HL-60 (cell line): ENCODE data around the gene SERPINE2.
A peak's percentile ranks its signal among the peaks of the same experiment; 100 is the strongest.

ENCODE experiments used
- DNase-seq, 2 experiments: peaks; one replicate each; pipeline ENCODE4 v3.0.0-alpha.2; 2010 to 2020; ENCODE audit warnings: low read depth in 1 of 2, low spot score in 1 of 2
- H3K27ac ChIP-seq: fragments of 250-450 bp; sonication (Bioruptor Pico); replicated peaks from 2 replicates; pipeline ENCODE4 v1.5.1; 2020; ENCODE audit warnings: mild to moderate bottlenecking, moderate library complexity
- H3K27me3 ChIP-seq: fragments of 250-450 bp; sonication (Bioruptor Pico); 2 replicates; pipeline ENCODE4 v1.5.1; 2021; ENCODE audit warnings: mild to moderate bottlenecking, moderate library complexity; ENCODE audit not compliant: insufficient read depth, poor library complexity, severe bottlenecking
- H3K4me3 ChIP-seq: replicated peaks from 2 replicates; pipeline ENCODE4 v1.5.1; 2011; ENCODE audit warnings: mild to moderate bottlenecking, control low read depth, low read length; ENCODE audit not compliant: insufficient read depth
- GABPA ChIP-seq: IDR thresholded peaks from 2 replicates; pipeline ENCODE4 v1.6.1; 2012; ENCODE audit warnings: low read depth
- POLR2AphosphoS5 ChIP-seq: IDR thresholded peaks from 2 replicates; pipeline ENCODE4 v1.6.1; 2012; ENCODE audit warnings: low read depth
- SPI1 ChIP-seq: IDR thresholded peaks from 2 replicates; pipeline ENCODE4 v1.6.1; 2012; ENCODE audit warnings: low read depth, mild to moderate bottlenecking, borderline replicate concordance
- TF ChIP-seq, protein P1 (sequence below): IDR thresholded peaks from one replicate; pipeline ENCODE4 v1.5.1; 2011; ENCODE audit warnings: low read length, control low read depth, inconsistent platforms; ENCODE audit not compliant: insufficient read depth
- TF ChIP-seq, protein P2 (sequence below): IDR thresholded peaks from 2 replicates; pipeline ENCODE4 v1.6.1; 2012; ENCODE audit warnings: low read depth; ENCODE audit not compliant: insufficient replicate concordance

SERPINE2 gene

DNA sequence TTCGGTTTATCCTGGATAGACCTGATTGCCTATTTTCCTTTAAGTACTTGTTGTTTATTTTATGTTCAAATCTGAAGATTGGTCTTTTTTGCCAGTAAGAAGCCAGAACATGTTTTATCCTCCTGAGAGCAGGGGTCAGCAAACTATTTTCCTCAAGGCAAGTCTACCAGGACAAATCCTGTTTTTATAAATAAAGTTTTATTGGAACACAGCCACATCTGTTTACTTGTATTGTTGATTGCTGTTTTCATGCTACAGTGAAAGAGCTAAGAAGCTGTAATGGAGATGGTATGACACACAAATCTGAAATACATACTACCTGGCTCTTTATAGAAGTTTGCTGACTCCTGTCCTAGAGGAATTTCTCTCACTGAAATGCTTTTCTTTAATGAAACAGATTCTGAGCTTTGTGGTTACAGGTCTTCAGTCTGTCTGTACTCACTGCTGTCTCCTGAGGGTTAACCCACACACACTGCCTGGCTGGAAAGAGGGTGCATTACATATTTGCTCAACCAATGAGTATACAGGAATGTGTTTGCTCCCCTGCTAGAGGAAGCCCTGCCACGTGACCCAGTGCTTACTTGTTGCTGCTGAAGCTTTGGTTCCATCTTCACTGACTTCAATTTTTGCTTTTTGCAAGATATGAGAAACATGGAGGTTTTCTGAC, 59.2 kb downstream of the SERPINE2 start:
- H3K4me3 ChIP-seq = no peak overlapping the region
- H3K27ac ChIP-seq = no peak overlapping the region
- H3K27me3 ChIP-seq = no peaks in the 10 kb centered on the region
- TF ChIP-seq, protein P1, sequence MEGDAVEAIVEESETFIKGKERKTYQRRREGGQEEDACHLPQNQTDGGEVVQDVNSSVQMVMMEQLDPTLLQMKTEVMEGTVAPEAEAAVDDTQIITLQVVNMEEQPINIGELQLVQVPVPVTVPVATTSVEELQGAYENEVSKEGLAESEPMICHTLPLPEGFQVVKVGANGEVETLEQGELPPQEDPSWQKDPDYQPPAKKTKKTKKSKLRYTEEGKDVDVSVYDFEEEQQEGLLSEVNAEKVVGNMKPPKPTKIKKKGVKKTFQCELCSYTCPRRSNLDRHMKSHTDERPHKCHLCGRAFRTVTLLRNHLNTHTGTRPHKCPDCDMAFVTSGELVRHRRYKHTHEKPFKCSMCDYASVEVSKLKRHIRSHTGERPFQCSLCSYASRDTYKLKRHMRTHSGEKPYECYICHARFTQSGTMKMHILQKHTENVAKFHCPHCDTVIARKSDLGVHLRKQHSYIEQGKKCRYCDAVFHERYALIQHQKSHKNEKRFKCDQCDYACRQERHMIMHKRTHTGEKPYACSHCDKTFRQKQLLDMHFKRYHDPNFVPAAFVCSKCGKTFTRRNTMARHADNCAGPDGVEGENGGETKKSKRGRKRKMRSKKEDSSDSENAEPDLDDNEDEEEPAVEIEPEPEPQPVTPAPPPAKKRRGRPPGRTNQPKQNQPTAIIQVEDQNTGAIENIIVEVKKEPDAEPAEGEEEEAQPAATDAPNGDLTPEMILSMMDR = no peak
- TF ChIP-seq SPI1 (no peak), POLR2AphosphoS5 (no peak), GABPA (no peak)
- TF ChIP-seq, protein P2, sequence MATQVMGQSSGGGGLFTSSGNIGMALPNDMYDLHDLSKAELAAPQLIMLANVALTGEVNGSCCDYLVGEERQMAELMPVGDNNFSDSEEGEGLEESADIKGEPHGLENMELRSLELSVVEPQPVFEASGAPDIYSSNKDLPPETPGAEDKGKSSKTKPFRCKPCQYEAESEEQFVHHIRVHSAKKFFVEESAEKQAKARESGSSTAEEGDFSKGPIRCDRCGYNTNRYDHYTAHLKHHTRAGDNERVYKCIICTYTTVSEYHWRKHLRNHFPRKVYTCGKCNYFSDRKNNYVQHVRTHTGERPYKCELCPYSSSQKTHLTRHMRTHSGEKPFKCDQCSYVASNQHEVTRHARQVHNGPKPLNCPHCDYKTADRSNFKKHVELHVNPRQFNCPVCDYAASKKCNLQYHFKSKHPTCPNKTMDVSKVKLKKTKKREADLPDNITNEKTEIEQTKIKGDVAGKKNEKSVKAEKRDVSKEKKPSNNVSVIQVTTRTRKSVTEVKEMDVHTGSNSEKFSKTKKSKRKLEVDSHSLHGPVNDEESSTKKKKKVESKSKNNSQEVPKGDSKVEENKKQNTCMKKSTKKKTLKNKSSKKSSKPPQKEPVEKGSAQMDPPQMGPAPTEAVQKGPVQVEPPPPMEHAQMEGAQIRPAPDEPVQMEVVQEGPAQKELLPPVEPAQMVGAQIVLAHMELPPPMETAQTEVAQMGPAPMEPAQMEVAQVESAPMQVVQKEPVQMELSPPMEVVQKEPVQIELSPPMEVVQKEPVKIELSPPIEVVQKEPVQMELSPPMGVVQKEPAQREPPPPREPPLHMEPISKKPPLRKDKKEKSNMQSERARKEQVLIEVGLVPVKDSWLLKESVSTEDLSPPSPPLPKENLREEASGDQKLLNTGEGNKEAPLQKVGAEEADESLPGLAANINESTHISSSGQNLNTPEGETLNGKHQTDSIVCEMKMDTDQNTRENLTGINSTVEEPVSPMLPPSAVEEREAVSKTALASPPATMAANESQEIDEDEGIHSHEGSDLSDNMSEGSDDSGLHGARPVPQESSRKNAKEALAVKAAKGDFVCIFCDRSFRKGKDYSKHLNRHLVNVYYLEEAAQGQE = no peak
- DNase-seq = no peak

DNA sequence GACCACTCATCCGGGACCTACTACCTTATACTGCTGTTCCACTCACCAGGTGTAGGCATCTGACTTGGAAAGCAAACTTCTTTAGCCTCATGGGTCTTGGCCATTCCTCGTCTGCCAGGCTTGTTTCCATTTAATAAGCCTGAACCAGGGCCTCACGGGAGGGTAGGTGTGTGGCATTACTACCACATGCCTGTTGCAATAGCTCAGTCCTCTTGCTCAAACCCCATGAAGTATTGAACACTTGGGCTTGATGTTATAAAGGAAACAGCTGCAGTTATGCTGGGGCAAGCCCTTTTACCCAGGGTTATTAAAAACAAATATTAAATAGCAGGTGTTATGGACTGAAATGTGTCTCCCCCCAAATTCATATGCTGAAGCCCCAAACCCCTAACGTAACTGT, 60.6 kb downstream of the SERPINE2 start:
- no peaks in the 10 kb centered on the region for H3K27me3 ChIP-seq
- no peak overlapping the region for H3K27ac ChIP-seq
- DNase-seq = peak in 1 of 2 experiments; percentile 36
- TF ChIP-seq, protein P2 = no peak
- TF ChIP-seq GABPA (no peak), POLR2AphosphoS5 (no peak), SPI1 (no peak)
- TF ChIP-seq, protein P1 = no peak
- H3K4me3 ChIP-seq = no peak overlapping the region

DNA sequence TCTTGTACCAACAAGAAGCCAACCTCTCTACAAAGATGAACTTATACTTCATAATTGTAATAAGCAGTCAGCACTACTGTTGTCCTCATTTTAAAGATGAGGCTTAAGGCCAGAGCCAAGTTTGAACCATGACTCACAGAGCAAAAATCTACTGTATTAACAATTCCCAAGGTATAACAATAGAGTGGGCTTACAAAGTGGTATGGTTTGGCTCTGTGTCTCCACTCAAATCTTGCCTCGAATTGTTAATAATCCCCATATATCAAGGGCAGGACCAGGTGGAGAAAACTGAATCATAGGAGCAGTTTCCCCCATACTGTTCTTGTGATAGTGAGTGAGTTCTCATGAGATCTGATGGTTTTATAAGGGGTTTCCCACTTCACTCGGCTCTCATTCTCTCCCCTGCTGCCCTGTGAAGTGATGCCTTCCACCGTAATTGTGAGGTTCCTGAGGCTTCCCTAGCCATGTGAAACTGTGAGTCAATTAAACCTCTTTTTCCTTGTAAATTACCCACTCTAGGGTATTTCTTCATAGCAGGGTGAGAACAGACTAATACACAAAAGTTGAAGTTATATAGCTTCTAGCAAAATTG, 62.4 kb downstream of the SERPINE2 start:
- no peak overlapping the region for H3K27ac ChIP-seq

DNA sequence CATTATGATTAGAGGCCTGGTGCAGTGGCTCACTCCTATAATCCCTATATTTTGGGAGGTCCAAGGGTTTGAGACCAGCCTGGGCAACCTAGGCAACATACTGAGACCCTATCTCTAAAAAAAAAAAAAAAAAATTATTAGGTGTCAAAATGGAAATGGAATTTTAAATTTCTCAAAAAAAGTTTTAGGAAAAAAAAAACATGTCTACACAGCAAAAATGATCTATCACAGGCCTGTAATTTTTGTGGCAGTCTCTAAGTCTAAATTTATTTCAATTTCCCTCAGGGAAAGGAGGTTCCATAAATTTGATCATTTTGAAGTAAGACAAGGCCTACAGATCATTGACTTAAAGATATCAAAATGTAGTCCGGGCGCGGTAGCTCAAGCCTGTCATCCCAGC, 65.5 kb downstream of the SERPINE2 start:
- no peak overlapping the region for H3K27ac ChIP-seq
- no peak overlapping the region for H3K4me3 ChIP-seq
- no peak for TF ChIP-seq SPI1
- TF ChIP-seq GABPA = no peak
- TF ChIP-seq, protein P2 = no peak
- TF ChIP-seq, protein P1 = no peak
- TF ChIP-seq POLR2AphosphoS5 = no peak
- no peak for DNase-seq
- H3K27me3 ChIP-seq = no peaks in the 10 kb centered on the region

More for the DNA sequence above, 62.4 kb downstream of the SERPINE2 start:
- TF ChIP-seq SPI1 (no peak), POLR2AphosphoS5 (no peak), GABPA (no peak)
- no peaks in the 10 kb centered on the region for H3K27me3 ChIP-seq
- H3K4me3 ChIP-seq = no peak overlapping the region
- no peak for DNase-seq
